Retinal pigment epithelial cell (primary cell): ENCODE measurements around the gene GHRL.

Source experiments
- DNase-seq: peaks from one replicate; pipeline ENCODE4 v3.0.0-alpha.2; 2010; ENCODE audit warnings: low read depth
- H3K4me3 ChIP-seq: 2 replicates; pipeline ENCODE4 v1.5.1; 2011; ENCODE audit warnings: mild to moderate bottlenecking, low read length, control low read depth, moderate library complexity
- CTCF ChIP-seq: conservative IDR thresholded peaks from 2 replicates; pipeline ENCODE4 v1.5.1; 2011; ENCODE audit warnings: low read depth, low read length, control low read depth, inconsistent platforms

The GHRL gene

DNA sequence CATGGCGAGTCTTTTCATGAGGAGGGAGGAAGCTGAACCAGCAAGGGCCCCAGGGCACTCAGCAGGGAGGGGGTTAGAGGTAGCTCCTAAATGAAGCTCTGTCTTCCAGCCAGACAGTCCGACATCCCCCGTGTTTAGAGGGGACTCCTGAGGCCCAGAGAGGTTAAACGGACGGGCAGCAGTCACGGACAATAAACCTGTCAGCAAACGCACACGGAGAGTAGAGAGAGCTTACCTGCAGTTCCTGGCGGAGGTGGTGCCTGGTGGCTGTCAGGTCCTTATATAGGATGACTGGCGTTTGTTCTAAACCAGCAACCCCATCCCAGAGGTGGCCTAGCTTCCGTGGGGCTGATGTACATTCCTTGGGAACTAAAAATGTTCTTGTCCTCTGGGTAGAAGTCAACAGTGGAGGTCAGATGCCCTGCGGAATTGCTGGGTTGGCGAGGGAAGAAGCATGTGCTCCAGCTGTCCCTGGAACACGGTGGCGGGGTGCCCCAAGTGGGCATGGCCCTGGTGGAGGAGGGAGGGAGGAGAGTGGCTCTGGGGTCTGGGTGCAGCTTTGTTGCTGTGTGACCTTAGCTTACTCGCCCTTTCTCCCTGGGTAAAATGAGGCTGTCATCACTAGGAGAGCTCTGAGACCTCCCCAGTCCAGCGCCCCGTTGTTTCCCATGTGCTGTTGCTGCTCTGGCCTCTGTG is 2.1 kb downstream of the GHRL start:
- no peak overlapping the region for H3K4me3 ChIP-seq
- TF ChIP-seq CTCF = no peak
- no peak for DNase-seq

- no peak overlapping the region for H3K4me3 ChIP-seq
- no peak for TF ChIP-seq CTCF
- no peak for DNase-seq
Measured at GRCh38 chr3:10289787-10290355, 2.9 kb downstream of the GHRL start.

- TF ChIP-seq CTCF = no peak
- no peak for DNase-seq
- H3K4me3 ChIP-seq = no peak overlapping the region
Measured at GRCh38 chr3:10289077-10289476, 3.7 kb downstream of the GHRL start.

DNA sequence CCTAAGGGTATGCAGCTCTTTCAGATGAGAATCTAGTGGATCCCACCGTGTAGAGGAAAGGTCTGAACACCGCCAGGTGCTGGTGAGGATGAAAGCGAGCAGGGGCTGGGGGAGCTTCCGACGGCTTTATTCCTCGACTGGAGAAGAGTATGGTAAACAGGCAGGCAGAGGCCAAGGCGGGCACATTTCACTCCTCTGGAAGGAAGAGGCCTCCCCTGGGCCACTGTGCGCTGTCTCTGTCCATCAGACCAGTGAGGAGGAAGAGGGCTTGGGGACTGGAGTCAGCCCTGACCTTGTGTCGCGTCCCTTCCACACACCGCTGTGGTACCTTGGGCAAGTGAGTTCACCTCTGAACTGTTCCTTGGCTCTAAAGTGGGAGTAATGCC is 4.2 kb downstream of the GHRL start:
- no peak for TF ChIP-seq CTCF
- DNase-seq = no peak
- H3K4me3 ChIP-seq = no peak overlapping the region

DNA sequence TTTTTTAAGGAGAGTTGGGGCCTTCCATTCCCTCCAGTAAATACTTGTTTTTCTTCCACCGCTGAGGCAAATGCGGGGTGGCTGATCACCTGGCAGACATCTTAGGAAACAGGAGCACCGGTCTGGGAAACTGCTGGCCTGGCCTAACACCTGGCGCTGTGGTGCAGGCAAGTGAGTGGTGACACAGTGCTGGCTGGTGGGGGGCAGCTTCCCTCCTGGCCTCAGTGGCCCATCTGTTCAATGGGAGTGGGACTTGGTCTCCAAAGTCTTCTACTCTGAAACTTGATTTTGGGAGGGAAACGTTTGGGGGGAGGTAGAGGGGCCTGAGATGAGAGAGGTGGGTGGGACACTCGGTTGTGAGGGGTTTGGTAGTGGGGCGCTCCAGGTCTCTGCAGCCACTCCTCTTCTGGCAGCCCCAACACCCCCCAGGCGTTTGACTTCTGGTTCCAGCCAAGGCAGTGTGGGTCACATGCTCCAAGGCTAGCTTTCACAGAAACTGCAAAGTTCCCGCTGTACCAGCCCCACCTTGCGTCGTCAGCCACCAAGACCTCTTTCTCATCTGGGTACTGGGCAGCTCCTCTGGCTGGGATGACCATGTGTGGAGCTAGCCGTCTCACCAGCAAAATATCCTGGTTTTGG is 4.7 kb downstream of the GHRL start:
- DNase-seq = no peak
- H3K4me3 ChIP-seq = no peak overlapping the region
- TF ChIP-seq CTCF = no peak

DNA sequence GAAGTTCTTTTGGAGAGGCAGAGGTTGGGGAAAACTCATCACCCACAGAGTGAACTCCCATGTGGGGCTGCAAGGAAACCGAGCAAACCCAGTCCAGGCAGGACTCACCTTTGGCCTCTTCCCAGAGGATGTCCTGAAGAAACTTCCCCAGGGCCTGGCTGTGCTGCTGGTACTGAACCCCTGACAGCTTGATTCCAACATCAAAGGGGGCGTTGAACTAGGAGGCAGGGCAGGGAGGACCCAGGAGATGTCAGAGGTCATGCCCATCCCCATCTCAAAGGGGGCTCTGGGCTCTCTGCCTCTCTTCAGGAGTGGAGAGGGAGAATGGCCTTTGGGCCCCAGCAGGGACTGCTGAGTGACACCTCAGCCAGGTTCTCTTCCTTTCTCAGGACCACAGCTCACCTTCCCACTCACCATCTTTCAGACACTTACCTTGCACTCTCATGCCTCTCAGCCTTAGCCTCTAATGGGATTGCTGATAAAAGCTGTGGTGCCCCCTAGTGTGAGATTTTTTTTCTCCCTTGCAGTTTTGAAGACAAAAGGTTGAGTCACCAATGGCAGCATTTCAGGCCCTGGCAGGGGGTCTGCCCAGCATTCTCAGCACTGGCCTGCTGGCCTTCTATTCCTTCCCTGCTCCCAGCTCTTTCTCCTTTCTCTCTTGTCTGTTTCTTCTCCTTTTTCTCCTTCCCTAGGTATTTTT is 6.0 kb downstream of the GHRL start:
- peak; percentile 53 for TF ChIP-seq CTCF
- DNase-seq = peak; percentile 26
- H3K4me3 ChIP-seq = no peak overlapping the region
